HUES6 (cell line): ENCODE measurements around the gene INMT.

Experiments
- H3K27ac ChIP-seq: 2 replicates; pipeline ENCODE4 v1.7.0; 2013; ENCODE audit warnings: low read depth, mild to moderate bottlenecking, low read length, inconsistent platforms
- H3K27me3 ChIP-seq: 2 replicates; pipeline ENCODE4 v1.6.1; 2013; ENCODE audit warnings: low read length; ENCODE audit not compliant: control insufficient read depth, insufficient read depth
- H3K36me3 ChIP-seq: 2 replicates; pipeline ENCODE4 v1.6.1; 2013; ENCODE audit warnings: low read length; ENCODE audit not compliant: control insufficient read depth, insufficient read depth
- H3K4me1 ChIP-seq: 2 replicates; pipeline ENCODE4 v1.6.1; 2013; ENCODE audit warnings: low read length; ENCODE audit not compliant: control insufficient read depth, insufficient read depth
- H3K4me3 ChIP-seq: 2 replicates; pipeline ENCODE4 v1.5.1; 2013; ENCODE audit warnings: low read depth, low read length
- H3K9ac ChIP-seq: one replicate; pipeline ENCODE4 v1.6.1; 2013; ENCODE audit warnings: mild to moderate bottlenecking, low read length
- H3K9me3 ChIP-seq: 2 replicates; pipeline ENCODE4 v1.6.1; 2013; ENCODE audit warnings: low read depth, low read length; ENCODE audit not compliant: control insufficient read depth, insufficient read depth

The INMT gene

DNA sequence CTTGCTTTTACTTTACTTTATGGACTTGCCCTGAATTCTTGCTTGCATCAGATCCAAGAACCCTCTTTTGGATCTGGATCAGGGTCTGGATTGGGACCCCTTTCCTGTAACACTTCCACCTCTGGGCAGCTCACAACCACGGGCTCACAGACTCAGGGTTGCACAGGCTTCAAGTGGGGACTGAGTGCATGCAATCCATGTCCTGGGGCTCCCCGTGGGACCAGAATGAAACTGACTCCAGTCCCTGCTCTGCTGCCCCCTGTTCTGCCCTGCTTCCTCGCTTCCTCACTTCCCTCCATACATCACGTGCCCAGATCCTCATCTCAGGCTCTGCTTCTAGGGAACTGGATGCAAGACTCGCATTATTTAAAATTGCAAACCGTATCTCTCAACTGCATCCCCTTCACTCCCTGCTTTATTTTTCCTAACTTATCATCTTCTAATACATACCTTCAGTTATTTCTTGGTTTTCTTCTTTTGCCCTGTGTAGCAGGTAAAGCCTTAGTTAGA, 23.3 kb upstream of the INMT start:
- H3K9me3 ChIP-seq: no peaks in the 10 kb centered on the region
- no peak overlapping the region for H3K27ac ChIP-seq
- H3K36me3 ChIP-seq: no peaks in the 10 kb centered on the region
- peaks cover 3% of the 10 kb centered on the region; the same call in 1 of the 2 replicates for H3K27me3 ChIP-seq
- H3K4me3 ChIP-seq: no peak overlapping the region
- peaks cover 21% of the 10 kb centered on the region for H3K4me1 ChIP-seq
- H3K9ac ChIP-seq: no peak overlapping the region

DNA sequence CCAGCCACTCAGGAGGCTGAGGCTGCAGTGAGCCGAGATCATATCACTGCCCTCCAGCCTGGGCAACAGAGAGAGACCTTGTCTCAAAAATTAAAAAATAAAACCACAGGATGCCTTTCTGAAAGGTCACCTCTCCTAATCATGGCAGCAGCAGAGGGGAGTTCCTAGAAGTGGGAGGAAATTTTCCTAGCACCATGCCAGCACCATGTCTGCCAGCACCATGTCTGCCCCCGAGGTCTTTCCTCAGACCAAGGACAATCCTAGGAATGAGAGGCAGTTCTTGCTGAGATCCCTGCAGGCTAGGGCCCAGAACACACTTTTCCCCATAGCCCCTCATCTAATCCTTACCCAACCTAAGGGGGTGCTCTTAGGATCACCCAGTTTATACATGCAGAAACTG, 22.3 kb upstream of the INMT start:
- Histone ChIP-seq H3K9ac (no peak overlapping the region), H3K27ac (no peak overlapping the region), H3K27me3 (peaks cover 3% of the 10 kb centered on the region; the same call in 1 of the 2 replicates), H3K4me3 (no peak overlapping the region), H3K4me1 (peaks cover 21% of the 10 kb centered on the region), H3K9me3 (no peaks in the 10 kb centered on the region), H3K36me3 (no peaks in the 10 kb centered on the region)

DNA sequence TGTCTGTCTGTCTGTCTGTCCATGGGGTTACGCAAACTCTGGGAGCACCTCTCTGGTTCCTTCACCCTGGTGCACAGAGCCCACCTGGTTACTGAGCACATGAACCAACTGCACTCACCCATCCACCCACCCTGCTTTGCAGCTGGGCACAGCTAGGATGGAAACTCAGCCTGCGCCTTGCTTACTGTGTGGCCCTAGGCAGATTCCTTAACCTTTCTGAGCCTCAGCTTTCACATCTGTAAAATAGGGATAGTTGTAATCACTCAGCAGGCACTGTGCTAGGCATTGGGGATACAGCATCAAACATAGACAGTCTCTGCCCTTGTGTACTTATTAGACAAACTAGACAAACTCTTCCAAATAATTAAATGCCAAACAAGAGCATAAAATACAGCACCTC, 21.8 kb upstream of the INMT start:
- H3K27ac ChIP-seq: no peak overlapping the region
- H3K27me3 ChIP-seq: 0 out of 2 replicates have a peak, but pooled peaks cover 1% of the 10 kb centered on the region
- no peak overlapping the region for H3K9ac ChIP-seq
- H3K4me1 ChIP-seq: peaks cover 21% of the 10 kb centered on the region
- no peak overlapping the region for H3K4me3 ChIP-seq
- H3K9me3 ChIP-seq: no peaks in the 10 kb centered on the region
- no peaks in the 10 kb centered on the region for H3K36me3 ChIP-seq

DNA sequence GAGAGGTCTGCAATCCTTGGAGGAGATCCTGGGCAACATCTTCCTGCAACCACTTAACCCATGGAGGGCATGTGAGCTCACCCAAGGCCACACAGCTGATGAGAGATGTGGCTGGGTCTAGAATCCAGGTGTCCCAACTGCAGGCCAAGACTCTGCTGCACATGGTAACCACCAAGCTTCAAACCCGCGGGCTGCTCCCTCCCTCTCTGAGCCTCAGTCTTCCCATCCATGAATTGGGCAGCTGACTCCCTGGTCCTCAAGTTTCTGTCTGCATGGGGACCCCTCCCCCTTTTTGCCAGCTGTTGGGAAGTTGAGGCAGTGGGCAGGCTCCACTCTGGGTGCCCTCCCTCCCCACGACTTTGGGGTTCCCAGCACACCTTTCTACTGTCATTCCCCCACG, 20.9 kb upstream of the INMT start:
- Histone ChIP-seq H3K27ac (no peak overlapping the region), H3K4me3 (no peak overlapping the region), H3K36me3 (no peaks in the 10 kb centered on the region), H3K9me3 (no peaks in the 10 kb centered on the region), H3K9ac (no peak overlapping the region), H3K4me1 (peaks cover 21% of the 10 kb centered on the region), H3K27me3 (no peaks in the 10 kb centered on the region)

DNA sequence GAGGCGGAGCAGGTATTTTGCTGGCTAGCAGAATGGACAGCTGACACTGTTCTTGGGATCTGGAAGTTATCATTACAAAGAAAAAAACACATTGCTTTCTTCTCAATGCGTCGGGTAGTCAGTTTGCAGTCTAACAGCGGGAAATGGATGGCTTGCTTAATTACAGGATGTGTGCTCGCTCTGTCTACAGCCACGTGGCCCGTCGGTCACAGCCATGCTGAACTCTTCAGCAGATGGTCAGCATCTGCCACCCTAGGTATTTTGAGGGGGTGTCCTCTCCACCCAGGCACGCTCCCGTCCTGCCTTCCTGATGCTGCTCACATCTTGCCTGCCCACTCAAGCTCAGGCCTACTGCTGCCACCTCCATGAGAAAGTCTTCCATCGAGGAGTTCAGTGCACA, 20.4 kb upstream of the INMT start:
- Histone ChIP-seq H3K27ac (no peak overlapping the region), H3K9me3 (no peaks in the 10 kb centered on the region), H3K27me3 (no peaks in the 10 kb centered on the region), H3K36me3 (no peaks in the 10 kb centered on the region), H3K9ac (no peak overlapping the region), H3K4me3 (no peak overlapping the region), H3K4me1 (peaks cover 17% of the 10 kb centered on the region)

DNA sequence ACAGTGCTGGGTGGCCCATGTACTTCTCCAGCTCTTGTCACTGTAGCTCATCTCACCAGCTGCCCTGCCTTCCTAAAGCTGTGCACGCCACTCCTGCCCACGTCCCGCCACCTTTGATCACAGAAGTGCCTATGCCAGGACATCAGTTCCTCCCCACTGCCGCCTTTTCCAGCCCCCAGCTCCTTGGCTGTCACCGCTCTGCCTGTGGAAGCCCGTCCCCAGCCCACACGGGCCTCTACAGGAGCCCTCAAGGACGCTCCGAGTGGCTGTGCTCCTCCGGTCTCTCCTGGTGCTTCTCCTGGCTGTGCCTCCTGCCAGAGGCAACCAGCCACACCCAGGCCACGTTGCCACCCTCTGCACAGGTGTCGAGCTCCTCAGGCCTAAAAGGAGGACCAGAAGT, 19.3 kb upstream of the INMT start:
- Histone ChIP-seq H3K4me1 (peaks cover 8% of the 10 kb centered on the region; the same call in 1 of the 2 replicates), H3K27ac (no peak overlapping the region), H3K4me3 (no peak overlapping the region), H3K27me3 (no peaks in the 10 kb centered on the region), H3K9ac (no peak overlapping the region), H3K36me3 (no peaks in the 10 kb centered on the region), H3K9me3 (no peaks in the 10 kb centered on the region)

DNA sequence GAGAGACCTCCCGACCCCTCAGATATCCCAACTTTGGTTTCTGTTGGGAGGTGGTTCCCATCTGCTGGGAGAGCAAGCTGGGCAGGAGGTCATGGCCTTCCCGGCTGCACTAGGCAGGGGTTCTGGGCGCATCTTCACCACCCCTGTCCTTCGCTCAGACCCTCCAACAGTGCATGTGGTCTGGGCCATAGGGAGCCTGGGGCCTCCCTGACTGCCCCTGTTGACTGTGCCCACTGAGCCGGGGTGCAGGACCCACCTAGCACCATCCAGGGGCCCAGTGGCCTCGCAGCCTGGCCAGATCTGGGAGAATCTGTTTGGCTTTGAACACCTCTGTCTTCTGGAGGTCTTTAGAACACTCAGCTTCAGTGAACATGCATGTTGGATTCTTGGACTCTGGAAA, 18.7 kb upstream of the INMT start:
- Histone ChIP-seq H3K9me3 (no peaks in the 10 kb centered on the region), H3K4me1 (peaks cover 4% of the 10 kb centered on the region; the same call in 1 of the 2 replicates), H3K36me3 (no peaks in the 10 kb centered on the region), H3K4me3 (no peak overlapping the region), H3K9ac (no peak overlapping the region), H3K27ac (no peak overlapping the region), H3K27me3 (no peaks in the 10 kb centered on the region)

DNA sequence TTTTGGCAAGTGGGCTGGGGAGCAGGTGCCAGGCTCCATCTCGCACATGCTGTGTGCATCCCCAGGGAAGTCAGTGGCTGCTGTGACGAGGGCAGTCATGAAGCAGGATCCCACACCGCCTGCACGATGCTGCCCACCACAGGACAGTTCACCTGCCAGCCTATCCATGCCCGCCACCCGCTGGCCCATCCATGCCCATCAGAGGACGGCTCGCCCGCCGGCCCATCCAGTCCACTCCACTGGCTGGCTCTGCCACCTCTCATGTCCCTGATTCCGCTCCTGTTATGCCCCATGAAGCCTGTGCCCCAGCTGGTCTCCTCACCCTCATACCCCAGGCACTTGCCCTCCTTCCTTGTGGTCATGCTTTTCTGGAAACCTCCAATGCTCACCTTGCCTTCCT, 18.2 kb upstream of the INMT start:
- H3K27me3 ChIP-seq: no peaks in the 10 kb centered on the region
- no peaks in the 10 kb centered on the region for H3K9me3 ChIP-seq
- no peaks in the 10 kb centered on the region for H3K36me3 ChIP-seq
- H3K4me1 ChIP-seq: 0 out of 2 replicates have a peak, but pooled peaks cover 4% of the 10 kb centered on the region
- H3K4me3 ChIP-seq: no peak overlapping the region
- H3K9ac ChIP-seq: no peak overlapping the region
- no peak overlapping the region for H3K27ac ChIP-seq

DNA sequence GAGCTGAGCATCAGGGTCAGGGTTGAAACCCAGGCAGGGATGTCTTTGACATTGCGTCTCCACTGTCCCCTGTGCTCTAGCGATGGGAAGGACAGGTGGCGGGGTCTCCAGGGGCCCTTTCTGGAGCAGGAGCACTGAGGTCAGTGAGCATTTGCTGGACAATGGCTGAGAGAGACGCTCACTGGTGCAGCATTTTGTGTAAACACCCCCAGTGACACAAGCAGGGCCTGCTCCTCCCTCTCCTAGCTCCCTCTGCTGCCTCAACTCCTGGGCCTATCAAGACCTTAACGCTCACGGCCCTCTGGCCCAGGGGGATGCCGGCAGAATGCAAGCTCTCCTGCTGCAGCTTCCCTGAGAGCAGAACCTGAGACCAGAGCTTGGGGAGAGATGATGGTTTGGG, 17.4 kb upstream of the INMT start:
- no peak overlapping the region for H3K27ac ChIP-seq
- no peak overlapping the region for H3K4me3 ChIP-seq
- H3K36me3 ChIP-seq: no peaks in the 10 kb centered on the region
- H3K4me1 ChIP-seq: 0 out of 2 replicates have a peak, but pooled peaks cover 4% of the 10 kb centered on the region
- no peak overlapping the region for H3K9ac ChIP-seq
- no peaks in the 10 kb centered on the region for H3K27me3 ChIP-seq
- H3K9me3 ChIP-seq: no peaks in the 10 kb centered on the region

DNA sequence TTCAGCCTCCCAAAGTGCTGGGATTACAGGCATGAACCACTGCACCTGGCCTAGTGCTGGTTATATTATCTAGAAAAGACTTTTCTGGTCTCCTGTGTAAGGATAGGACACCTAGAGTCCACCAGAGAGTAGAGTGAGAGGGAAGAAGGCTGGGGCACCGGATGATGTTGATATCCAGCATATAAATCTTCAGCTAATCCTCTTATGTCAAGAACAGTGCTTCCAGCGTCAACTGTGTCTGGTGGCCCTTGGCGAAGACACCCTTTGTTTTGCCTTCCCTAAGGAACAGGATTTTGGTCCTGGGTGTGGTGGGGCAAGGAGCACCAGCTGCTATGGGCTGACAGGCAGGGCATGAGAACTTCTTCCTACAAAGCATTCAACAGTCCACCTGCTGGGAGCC, 16.3 kb upstream of the INMT start:
- H3K4me1 ChIP-seq: 0 out of 2 replicates have a peak, but pooled peaks cover 4% of the 10 kb centered on the region
- no peaks in the 10 kb centered on the region for H3K9me3 ChIP-seq
- H3K27me3 ChIP-seq: no peaks in the 10 kb centered on the region
- H3K36me3 ChIP-seq: no peaks in the 10 kb centered on the region
- H3K27ac ChIP-seq: no peak overlapping the region
- H3K4me3 ChIP-seq: no peak overlapping the region
- no peak overlapping the region for H3K9ac ChIP-seq

DNA sequence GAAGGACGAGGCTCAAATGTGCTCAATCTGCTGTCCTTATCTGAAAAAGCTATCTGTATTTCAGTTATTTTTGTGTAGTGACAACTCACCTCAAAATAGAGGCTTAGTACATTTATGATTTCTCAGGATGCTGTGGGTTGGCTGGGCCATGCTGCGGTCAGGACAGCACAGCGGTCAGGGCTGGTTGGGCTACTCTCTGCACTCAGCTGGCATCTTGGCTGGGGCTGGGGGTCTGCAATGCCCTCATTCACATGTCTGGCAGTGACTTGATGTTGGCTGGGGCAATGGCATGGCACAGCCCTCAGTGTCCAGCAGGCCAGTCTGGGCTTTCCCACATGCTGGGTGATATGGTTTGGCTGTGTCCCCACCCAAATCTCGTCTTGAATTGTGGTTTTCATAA, 15.6 kb upstream of the INMT start:
- no peak overlapping the region for H3K4me3 ChIP-seq
- no peaks in the 10 kb centered on the region for H3K27me3 ChIP-seq
- H3K4me1 ChIP-seq: 0 out of 2 replicates have a peak, but pooled peaks cover 4% of the 10 kb centered on the region
- H3K36me3 ChIP-seq: no peaks in the 10 kb centered on the region
- no peaks in the 10 kb centered on the region for H3K9me3 ChIP-seq
- H3K27ac ChIP-seq: no peak overlapping the region
- no peak overlapping the region for H3K9ac ChIP-seq
